H9 (cell line): ENCODE measurements around the gene AKT1S1. TPM values are rescaled to one million over a fixed set of nuclear protein-coding genes. Genes with fewer than 3 reads are reported as not detected.

Experiments used
- DNase-seq: peaks from one replicate; pipeline ENCODE4 v3.0.0-alpha.2; 2017
- H2AFZ ChIP-seq: one replicate; pipeline ENCODE4 v1.6.1; 2013; ENCODE audit warnings: mild to moderate bottlenecking, low read length, control low read depth, moderate library complexity
- H2AK5ac ChIP-seq: 2 replicates; pipeline ENCODE4 v1.6.1; 2013; ENCODE audit warnings: low read length, control low read depth, mixed read lengths; ENCODE audit not compliant: insufficient read length
- H2BK120ac ChIP-seq: one replicate; pipeline ENCODE4 v1.6.1; 2013; ENCODE audit warnings: low read depth, mild to moderate bottlenecking, low read length, control low read depth, inconsistent platforms; ENCODE audit not compliant: poor library complexity, severe bottlenecking
- H2BK12ac ChIP-seq: 2 replicates; pipeline ENCODE4 v1.6.1; 2013; ENCODE audit warnings: low read length, control low read depth, mixed read lengths, low read depth; ENCODE audit not compliant: insufficient read length
- H2BK15ac ChIP-seq: 2 replicates; pipeline ENCODE4 v1.6.1; 2013; ENCODE audit warnings: low read depth, low read length, control low read depth
- H2BK20ac ChIP-seq: one replicate; pipeline ENCODE4 v1.6.1; 2013; ENCODE audit warnings: low read depth, mild to moderate bottlenecking, low read length, control low read depth, inconsistent platforms; ENCODE audit not compliant: poor library complexity, severe bottlenecking
- H2BK5ac ChIP-seq: 2 replicates; pipeline ENCODE4 v1.6.1; 2013; ENCODE audit warnings: low read length, control low read depth, mixed read lengths; ENCODE audit not compliant: insufficient read length
- H3K14ac ChIP-seq: 2 replicates; pipeline ENCODE4 v1.6.1; 2013; ENCODE audit warnings: low read length, control low read depth; ENCODE audit not compliant: insufficient read depth
- H3K18ac ChIP-seq: 2 replicates; pipeline ENCODE4 v1.6.1; 2013; ENCODE audit warnings: low read depth, mild to moderate bottlenecking, mixed read lengths, low read length, control low read depth; ENCODE audit not compliant: insufficient read length
- H3K23ac ChIP-seq: 2 replicates; pipeline ENCODE4 v1.6.1; 2013; ENCODE audit warnings: low read length, control low read depth, mixed read lengths, low read depth; ENCODE audit not compliant: insufficient read length
- H3K23me2 ChIP-seq: 2 replicates; pipeline ENCODE4 v1.6.1; 2013; ENCODE audit warnings: low read depth, mild to moderate bottlenecking, mixed read lengths, low read length, control low read depth; ENCODE audit not compliant: insufficient read length, poor library complexity, severe bottlenecking
- H3K27ac ChIP-seq: 2 replicates; pipeline ENCODE4 v1.5.1; 2013; ENCODE audit warnings: low read length, control low read depth, mixed read lengths, low read depth; ENCODE audit not compliant: insufficient read length
- H3K27me3 ChIP-seq: 2 replicates; pipeline ENCODE4 v1.6.1; 2013; ENCODE audit warnings: low read length, control low read depth, inconsistent platforms; ENCODE audit not compliant: insufficient read depth
- H3K4ac ChIP-seq: 2 replicates; pipeline ENCODE4 v1.6.1; 2013; ENCODE audit warnings: low read depth, mild to moderate bottlenecking, control low read depth, inconsistent platforms, low read length, moderate library complexity
- H3K4me1 ChIP-seq: 2 replicates; pipeline ENCODE4 v1.6.1; 2013; ENCODE audit warnings: low read length, control low read depth, inconsistent platforms; ENCODE audit not compliant: insufficient read depth
- H3K4me2 ChIP-seq: 2 replicates; pipeline ENCODE4 v1.6.1; 2013; ENCODE audit warnings: low read length, control low read depth, mixed read lengths; ENCODE audit not compliant: insufficient read length, insufficient read depth
- H3K56ac ChIP-seq: 2 replicates; pipeline ENCODE4 v1.6.1; 2013; ENCODE audit warnings: low read depth, mild to moderate bottlenecking, mixed read lengths, low read length, control low read depth; ENCODE audit not compliant: insufficient read length
- H3K79me1 ChIP-seq: 2 replicates; pipeline ENCODE4 v1.6.1; 2013; ENCODE audit warnings: low read depth, mild to moderate bottlenecking, moderate library complexity, low read length, control low read depth, inconsistent platforms; ENCODE audit not compliant: insufficient read depth, poor library complexity, severe bottlenecking
- H3K79me2 ChIP-seq: 2 replicates; pipeline ENCODE4 v1.6.1; 2013; ENCODE audit warnings: low read length, control low read depth, inconsistent platforms; ENCODE audit not compliant: insufficient read depth
- H3K9ac ChIP-seq: 2 replicates; pipeline ENCODE4 v1.6.1; 2013; ENCODE audit warnings: low read length, control low read depth, mixed read lengths; ENCODE audit not compliant: insufficient read length; ENCODE audit errors: extremely low read depth
- H3K9me3 ChIP-seq: one replicate; pipeline ENCODE4 v1.6.1; 2013; ENCODE audit warnings: low read depth, low read length, inconsistent platforms; ENCODE audit not compliant: control insufficient read depth
- H3T11ph ChIP-seq: one replicate; pipeline ENCODE4 v1.6.1; 2013; ENCODE audit warnings: mild to moderate bottlenecking, low read length, control low read depth, inconsistent platforms
- H4K20me1 ChIP-seq: one replicate; pipeline ENCODE4 v1.6.1; 2013; ENCODE audit not compliant: control insufficient read depth, insufficient read length, insufficient read depth
- H4K5ac ChIP-seq: 2 replicates; pipeline ENCODE4 v1.6.1; 2013; ENCODE audit warnings: low read depth, mild to moderate bottlenecking, mixed read lengths, low read length, control low read depth; ENCODE audit not compliant: insufficient read length
- H4K8ac ChIP-seq: replicated peaks from 2 replicates; pipeline ENCODE4 v1.6.1; 2013; ENCODE audit warnings: low read length, control low read depth, mixed read lengths, low read depth; ENCODE audit not compliant: insufficient read length
- H4K91ac ChIP-seq: 2 replicates; pipeline ENCODE4 v1.6.1; 2013; ENCODE audit warnings: low read depth, mild to moderate bottlenecking, moderate library complexity, mixed read lengths, low read length, control low read depth; ENCODE audit not compliant: insufficient read length
- H3K27ac Mint-ChIP-seq, 3 experiments: 2 replicates in 2 of 3; 3 replicates in 1 of 3; pipeline ENCODE4 v1.8.0; 2020 to 2021; ENCODE audit warnings: mixed read lengths in 3 of 3, mild to moderate bottlenecking in 1 of 3, moderate library complexity in 1 of 3
- H3K27me3 Mint-ChIP-seq: 2 replicates; pipeline ENCODE4 v1.8.0; 2021; ENCODE audit warnings: low read depth, mild to moderate bottlenecking, moderate library complexity, mixed read lengths
- H3K36me3 Mint-ChIP-seq, 3 experiments: 2 replicates in 2 of 3; 3 replicates in 1 of 3; pipeline ENCODE4 v1.8.0; 2020 to 2021; ENCODE audit warnings: low read depth in 3 of 3, mixed read lengths in 3 of 3; ENCODE audit not compliant: insufficient read depth in 1 of 3
- H3K4me1 Mint-ChIP-seq, 2 experiments: 2 replicates each; pipeline ENCODE4 v1.8.0; 2020; ENCODE audit warnings: mixed read lengths in 2 of 2
- H3K4me3 Mint-ChIP-seq, 2 experiments: 2 replicates in 1 of 2; 3 replicates in 1 of 2; pipeline ENCODE4 v1.8.0; 2020 to 2021; ENCODE audit warnings: mild to moderate bottlenecking in 2 of 2, mixed read lengths in 2 of 2, moderate library complexity in 1 of 2
- H3K9me3 Mint-ChIP-seq, 2 experiments: 2 replicates in 1 of 2; 3 replicates in 1 of 2; pipeline ENCODE4 v1.8.0; 2020; ENCODE audit warnings: mild to moderate bottlenecking in 2 of 2, mixed read lengths in 2 of 2, moderate library complexity in 1 of 2
- CTCF ChIP-seq: fragments of 200-600 bp; sonication (generic); conservative IDR thresholded peaks from 3 replicates; pipeline ENCODE4 v1.8.0; 2021; ENCODE audit warnings: antibody characterized with exemption, mild to moderate bottlenecking
- WGBS: extraction: QIAGEN DNeasy Blood & Tissue Kit; methylation state at CpG from one replicate; pipeline ENCODE4 v1.1.7; 2013; ENCODE audit warnings: missing lambda C conversion rate, low lambda C conversion rate, mixed read lengths; ENCODE audit not compliant: insufficient read length; ENCODE audit errors: extremely low coverage; 5-methylcytosine and 5-hydroxymethylcytosine counted together
- total RNA-seq: library from RNA; stranded (reverse); gene quantifications from 2 replicates; pipeline ENCODE4 v1.2.1, GENCODE V29; 2021

The AKT1S1 gene
- total RNA-seq, 1 experiment from 2014 or later: 43.5 TPM

GRCh38 chr19:49824662-49825061, 52.5 kb downstream of the AKT1S1 start:
- Histone ChIP-seq H3K18ac (no peak overlapping the region), H3T11ph (no peak overlapping the region), H4K20me1 (no peaks in the 10 kb centered on the region), H4K8ac (no peak overlapping the region), H2BK12ac (no peak overlapping the region), H3K9ac (no peak overlapping the region), H3K79me1 (no peaks in the 10 kb centered on the region), H3K4ac (no peak overlapping the region), H3K4me2 (no peak overlapping the region), H2BK5ac (no peak overlapping the region), H3K56ac (no peak overlapping the region), H3K9me3 (no peaks in the 10 kb centered on the region), H4K91ac (no peak overlapping the region), H3K27me3 (no peaks in the 10 kb centered on the region), H3K79me2 (no peaks in the 10 kb centered on the region), H3K23ac (no peak overlapping the region), H3K4me1 (no peaks in the 10 kb centered on the region), H4K5ac (no peak overlapping the region), H3K23me2 (no peaks in the 10 kb centered on the region), H2BK15ac (no peak overlapping the region), H2BK120ac (no peak overlapping the region), H2AK5ac (no peak overlapping the region), H2AFZ (no peak overlapping the region), H3K27ac (no peak overlapping the region), H2BK20ac (no peak overlapping the region), H3K14ac (no peak overlapping the region)
- Mint-ChIP-seq H3K36me3 (peaks cover 11 to 43% (median 28%) of the 10 kb centered on the region in 3 experiments), H3K27me3 (no peaks in the 10 kb centered on the region), H3K4me3 (no peak overlapping the region), H3K9me3 (no peaks in the 10 kb centered on the region), H3K4me1 (0 out of 4 replicates have a peak, but pooled peaks cover 0 to under 1% of the 10 kb centered on the region in 2 experiments), H3K27ac (no peak overlapping the region)
- no peak for TF ChIP-seq CTCF
- DNase-seq: no peak
- WGBS: no CpG with 5 or more reads among the region's 6 CpGs
